GM12878 (cell line): ENCODE results near the gene ANKS4B. TPM values are rescaled to one million over a fixed set of nuclear protein-coding genes. Genes with fewer than 3 reads are reported as not detected.

Source experiments
- ATAC-seq: fragments of 200-7000 bp; cut with Tn5 transposase; 3 replicates; pipeline ENCODE4 v1.9.1; 2020; ENCODE audit warnings: mild to moderate bottlenecking, moderate library complexity
- BruUV-seq: library from RNA; stranded (reverse); fragments of 400-500 nt; replicated peaks from 2 replicates; lab custom pipeline; 2021; lab: Mats Ljungman, UMichigan
- CTCF ChIA-PET: fragments of 300-600 bp; sonication (Branson Sonifier 250); formaldehyde crosslinking; extraction: SDS; loops from one replicate; lab custom pipeline; 2021; ENCODE audit warnings: inconsistent platforms; lab: Yijun Ruan, JAX
- POLR2A ChIA-PET: fragments of 350-600 bp; formaldehyde crosslinking; extraction: SDS; loops from one replicate; lab custom pipeline; 2021; ENCODE audit warnings: inconsistent platforms; lab: Charles Lee
- RAD21 ChIA-PET: fragments of 300-600 bp; sonication (Branson Sonifier 250); formaldehyde crosslinking; loops from one replicate; lab custom pipeline; 2023; ENCODE audit warnings: antibody characterized with exemption; ENCODE audit not compliant: unreplicated experiment; lab: Charles Lee
- SMC1A ChIA-PET: fragments of 300-600 bp; sonication (Branson Sonifier 250); formaldehyde crosslinking; loops from one replicate; lab custom pipeline; 2023; ENCODE audit not compliant: unreplicated experiment, uncharacterized antibody; lab: Charles Lee
- DNase-seq: peaks from one replicate; pipeline ENCODE4 v3.0.0-alpha.2; 2011; ENCODE audit warnings: low read depth, low spot score
- FAIRE-seq: peaks from 3 replicates; lab custom pipeline; 2011; peaks lifted over from hg19 to GRCh38; lab: Jason Lieb, UNC
- H2AFZ ChIP-seq: 2 replicates; pipeline ENCODE4 v1.6.0; 2011; ENCODE audit warnings: low read depth, low read length, control low read depth; ENCODE audit not compliant: control insufficient read depth
- H3K27ac ChIP-seq: 2 replicates; pipeline ENCODE4 v1.5.1; 2011; ENCODE audit warnings: control low read depth; ENCODE audit not compliant: control insufficient read depth, insufficient read depth
- H3K27me3 ChIP-seq, 2 experiments: replicated peaks in 1 of 2; 2 replicates each; pipeline versions ENCODE4 v1.6.0 to v1.6.1; 2011; ENCODE audit warnings: low read length in 1 of 2; ENCODE audit not compliant: control insufficient read depth in 2 of 2, insufficient read depth in 2 of 2
- H3K36me3 ChIP-seq, 2 experiments: 2 replicates each; pipeline ENCODE4 v1.5.1; 2011; ENCODE audit warnings: low read length in 1 of 2; ENCODE audit not compliant: control insufficient read depth in 2 of 2, insufficient read depth in 2 of 2
- H3K4me1 ChIP-seq: 2 replicates; pipeline ENCODE4 v1.6.1; 2011; ENCODE audit warnings: mild to moderate bottlenecking, low read length, moderate library complexity, mixed read lengths; ENCODE audit not compliant: control insufficient read depth, insufficient read depth
- H3K4me2 ChIP-seq: 2 replicates; pipeline ENCODE4 v1.6.0; 2011; ENCODE audit warnings: control low read depth; ENCODE audit not compliant: control insufficient read depth, insufficient read depth
- H3K4me3 ChIP-seq: fragments of 200-600 bp; sonication (generic); 2 replicates; pipeline ENCODE4 v1.5.1; 2016
- H3K79me2 ChIP-seq: 2 replicates; pipeline ENCODE4 v1.6.0; 2011; ENCODE audit warnings: low read length; ENCODE audit not compliant: control insufficient read depth, insufficient read depth
- H3K9ac ChIP-seq: 2 replicates; pipeline ENCODE4 v1.8.0; 2011; ENCODE audit warnings: low read length, control low read depth, mixed read lengths; ENCODE audit not compliant: control insufficient read depth, insufficient read depth
- H3K9me3 ChIP-seq: replicated peaks from 3 replicates; pipeline ENCODE4 v1.5.1; 2011; ENCODE audit warnings: mild to moderate bottlenecking, low read length; ENCODE audit not compliant: control insufficient read depth, insufficient read depth
- H4K20me1 ChIP-seq: 2 replicates; pipeline ENCODE4 v1.6.0; 2011; ENCODE audit not compliant: control insufficient read depth, insufficient read depth
- CHD2 ChIP-seq: IDR thresholded peaks from 2 replicates; pipeline ENCODE4 v1.6.1; 2011; ENCODE audit warnings: low read depth, low read length, improper control_type of control experiment, borderline replicate concordance
- KDM1A ChIP-seq: fragments of 200-600 bp; sonication (generic); IDR thresholded peaks from 2 replicates; pipeline ENCODE4 v1.6.1; 2016; ENCODE audit warnings: borderline replicate concordance
- NFXL1 ChIP-seq: fragments of 450-650 bp; IDR thresholded peaks from 2 replicates; pipeline ENCODE4 v1.6.1; 2017; ENCODE audit warnings: antibody characterized with exemption, mild to moderate bottlenecking, borderline replicate concordance
- NFYA ChIP-seq: IDR thresholded peaks from 2 replicates; pipeline ENCODE4 v1.6.1; 2011; ENCODE audit warnings: low read depth, mild to moderate bottlenecking, low read length, improper control_type of control experiment, borderline replicate concordance
- RCOR1 ChIP-seq: conservative IDR thresholded peaks from 2 replicates; pipeline ENCODE4 v1.6.1; 2012; ENCODE audit warnings: low read depth, low read length, improper control_type of control experiment
- RFX5 ChIP-seq: IDR thresholded peaks from 2 replicates; pipeline ENCODE4 v1.6.1; 2011; ENCODE audit warnings: low read depth, low read length, improper control_type of control experiment
- TAF1 ChIP-seq: IDR thresholded peaks from 2 replicates; pipeline ENCODE4 v1.6.1; 2011; ENCODE audit warnings: mild to moderate bottlenecking, low read depth, low read length, borderline replicate concordance
- WRNIP1 ChIP-seq: IDR thresholded peaks from 2 replicates; pipeline ENCODE4 v1.6.1; 2011; ENCODE audit warnings: low read depth, low read length, improper control_type of control experiment, borderline replicate concordance
- ZBED1 ChIP-seq: IDR thresholded peaks from 2 replicates; pipeline ENCODE4 v1.6.1; 2016; ENCODE audit warnings: borderline replicate concordance
- WGBS: methylation state at CpG from one replicate; pipeline ENCODE4 v1.1.6; 2016; ENCODE audit warnings: low lambda C conversion rate; ENCODE audit not compliant: insufficient replicate concordance, insufficient coverage; ENCODE audit errors: missing lambda C conversion rate; 5-methylcytosine and 5-hydroxymethylcytosine counted together
- in situ Hi-C: fragments of 300-500 bp; cut with MboI; formaldehyde crosslinking; loops from 9 replicates; pipeline ENCODE4 v1.14.3; 2018; ENCODE audit warnings: mixed read lengths
- intact Hi-C: fragments of 100-400 bp; cut with micrococcal nuclease; formaldehyde crosslinking; loops from one replicate; pipeline ENCODE4 v1.14.2; 2022; ENCODE audit not compliant: unreplicated experiment
- polyA plus RNA-seq, 11 experiments: library from polyadenylated mRNA; depleted of rRNA in 4 of 11; unstranded in 6 of 11; stranded (reverse) in 5 of 11; fragments of >200 nt; fragmentation: Nextera tagmentation in 4 of 11; fragmentation: Illumina TruSeq in 1 of 11; extraction: Ambion mirVana in 4 of 11; extraction: Trizol in 1 of 11; gene quantifications; 1 replicate in 1 of 11; 2 replicates in 10 of 11; pipeline versions ENCODE4 v1.2.1 to v1.2.3, GENCODE V29; 2011 to 2016; ENCODE audit warnings: inconsistent platforms in 2 of 11, missing spikeins in 2 of 11, low read depth in 1 of 11
- total RNA-seq, 4 experiments: library from RNA; depleted of rRNA in 3 of 4; stranded (reverse); fragments of >200 nt in 3 of 4; fragmentation: Illumina TruSeq in 1 of 4; extraction: Trizol in 1 of 4; gene quantifications; 2 replicates each; pipeline versions ENCODE4 v1.2.1 to v1.2.3, GENCODE V29; 2013 to 2021
- TF ChIP-seq, protein P1 (sequence below): IDR thresholded peaks from 2 replicates; pipeline ENCODE4 v1.6.1; 2011; ENCODE audit warnings: borderline replicate concordance, low read depth, mild to moderate bottlenecking, moderate library complexity, low read length; ENCODE audit not compliant: insufficient read depth, poor library complexity, severe bottlenecking
- TF ChIP-seq, protein P2 (sequence below): fragments of 450-650 bp; IDR thresholded peaks from 2 replicates; pipeline ENCODE4 v1.6.1; 2017; ENCODE audit warnings: antibody characterized with exemption, mild to moderate bottlenecking, moderate library complexity

Gene ANKS4B
- total and polyA plus RNA-seq, 10 of the 15 experiments (the other 5 are each of a cell fraction or from before 2014, with no cell fraction given): 0.01 to 0.11 (median 0.05) TPM; not detected in 6

DNA sequence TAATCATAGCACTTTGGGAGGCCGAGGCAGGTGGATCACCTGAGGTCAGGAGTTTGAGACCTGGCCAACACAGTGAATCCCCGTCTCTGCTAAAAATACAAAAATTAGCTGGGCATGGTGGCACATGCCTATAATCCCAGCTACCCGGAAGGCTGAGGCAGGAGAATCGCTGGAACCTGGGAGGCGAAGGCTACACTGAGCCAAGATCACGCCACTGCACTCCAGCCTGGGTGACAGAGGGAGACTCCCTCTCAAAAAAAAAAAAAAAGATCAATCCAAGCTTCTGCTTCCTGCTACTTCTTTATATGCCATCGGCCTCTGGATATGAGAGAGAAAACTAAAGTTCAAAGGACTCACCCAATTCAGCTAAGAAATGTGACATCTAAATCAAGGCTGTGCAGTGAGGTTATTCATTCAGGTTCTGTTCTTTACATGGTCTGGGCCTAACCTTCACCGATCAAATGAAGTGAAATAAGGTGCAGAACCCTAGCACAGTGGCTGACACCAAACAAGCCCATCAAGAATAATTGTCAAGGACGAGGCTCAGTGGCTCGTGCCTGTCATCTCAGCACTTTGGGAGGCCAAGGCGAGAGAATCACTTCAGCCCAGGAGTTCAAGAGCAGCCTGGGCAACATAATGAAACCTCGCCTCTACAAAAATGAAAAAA is 47.7 kb upstream of the ANKS4B start:
- Histone ChIP-seq H3K27ac (no peak overlapping the region), H3K4me1 (peaks cover 6% of the 10 kb centered on the region), H3K79me2 (no peaks in the 10 kb centered on the region), H3K36me3 (peaks cover 7 to 9% of the 10 kb centered on the region in 2 experiments; a peak in 3 of 4 replicates), H4K20me1 (no peaks in the 10 kb centered on the region), H3K27me3 (no peaks in the 10 kb centered on the region), H2AFZ (no peak overlapping the region), H3K9ac (no peak overlapping the region), H3K4me2 (no peak overlapping the region), H3K9me3 (peaks cover 6% of the 10 kb centered on the region; the same call in 2 of the 3 replicates), H3K4me3 (no peak overlapping the region)
- ChIA-PET SMC1A (interaction anchor here (0.7 to 4.4 kb wide), 6 partner anchors 9 to 116 kb away, joined by 3 to 57 read pairs (median 4); partner anchors contain the start of gene LDAF1), CTCF (interaction anchor here (0.7 to 5.7 kb wide), 10 partner anchors 16 to 370 kb away, joined by 3 to 75 read pairs (median 4); partner anchors contain the start of gene CRYM), POLR2A (no interaction called here), RAD21 (interaction anchor here (1.4 to 4.9 kb wide), 2 partner anchors 32 to 115 kb away, joined by 3 to 62 read pairs; no protein-coding TSS in a partner anchor)
- in situ Hi-C loops (loop anchor here (5.0 kb wide), 2 partner anchors 92 to 372 kb away; partner anchors contain the start of gene CRYM), intact Hi-C loops (no loop called here)
- FAIRE-seq: no peak
- no peak for DNase-seq
- ATAC-seq: no peak
- 74% methylated on average over 12 of the region's 12 CpGs for WGBS
- no TSS peak for BruUV-seq
- TF ChIP-seq CHD2: no peak
- TF ChIP-seq NFXL1: no peak
- no peak for TF ChIP-seq KDM1A

DNA sequence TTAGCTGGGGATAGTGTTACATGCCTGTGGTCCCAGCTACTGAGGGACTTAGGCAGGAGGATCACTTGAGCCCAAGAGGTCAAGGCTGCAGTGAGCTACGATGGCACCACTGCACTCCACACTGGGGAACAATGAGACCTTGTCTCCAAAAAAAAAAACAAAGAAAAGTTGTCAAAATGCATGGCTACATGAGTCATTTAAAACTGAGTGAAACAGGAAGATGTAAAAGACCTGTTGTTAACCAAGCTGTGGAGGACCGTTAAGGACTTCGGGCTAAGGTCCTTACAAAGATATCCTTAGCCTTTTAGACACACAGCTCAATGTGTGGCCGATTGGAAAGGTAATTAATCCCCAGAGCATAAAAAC is 47.2 kb upstream of the ANKS4B start:
- no peak for FAIRE-seq
- Histone ChIP-seq H4K20me1 (no peaks in the 10 kb centered on the region), H2AFZ (no peak overlapping the region), H3K36me3 (peaks cover 5% of the 10 kb centered on the region in 2 experiments; a peak in 3 of 4 replicates), H3K27ac (no peak overlapping the region), H3K79me2 (no peaks in the 10 kb centered on the region), H3K4me3 (no peak overlapping the region), H3K4me2 (no peak overlapping the region), H3K27me3 (no peaks in the 10 kb centered on the region), H3K4me1 (peaks cover 6% of the 10 kb centered on the region), H3K9me3 (peaks cover 6% of the 10 kb centered on the region; the same call in 2 of the 3 replicates), H3K9ac (no peak overlapping the region)
- no peak for ATAC-seq
- POLR2A ChIA-PET: no interaction called here
- no TSS peak for BruUV-seq
- CTCF ChIA-PET: interaction anchor here (0.7 to 5.7 kb wide), 11 partner anchors 16 to 1496 kb away, joined by 3 to 75 read pairs (median 4); partner anchors contain the start of gene CRYM
- in situ Hi-C loops: loop anchor here (5.0 kb wide), 2 partner anchors 91 to 371 kb away; partner anchors contain the start of gene CRYM
- intact Hi-C loops: no loop called here
- no peak for DNase-seq
- SMC1A ChIA-PET: interaction anchor here (0.6 to 4.4 kb wide), 7 partner anchors 10 to 1132 kb away, joined by 3 to 57 read pairs (median 4); partner anchors contain the start of gene LDAF1
- RAD21 ChIA-PET: interaction anchor here (1.4 to 4.9 kb wide), 3 partner anchors 33 to 115 kb away, joined by 3 to 62 read pairs (median 3); no protein-coding TSS in a partner anchor
- 86% methylated on average over 4 of the region's 4 CpGs for WGBS
- TF ChIP-seq, protein P1, sequence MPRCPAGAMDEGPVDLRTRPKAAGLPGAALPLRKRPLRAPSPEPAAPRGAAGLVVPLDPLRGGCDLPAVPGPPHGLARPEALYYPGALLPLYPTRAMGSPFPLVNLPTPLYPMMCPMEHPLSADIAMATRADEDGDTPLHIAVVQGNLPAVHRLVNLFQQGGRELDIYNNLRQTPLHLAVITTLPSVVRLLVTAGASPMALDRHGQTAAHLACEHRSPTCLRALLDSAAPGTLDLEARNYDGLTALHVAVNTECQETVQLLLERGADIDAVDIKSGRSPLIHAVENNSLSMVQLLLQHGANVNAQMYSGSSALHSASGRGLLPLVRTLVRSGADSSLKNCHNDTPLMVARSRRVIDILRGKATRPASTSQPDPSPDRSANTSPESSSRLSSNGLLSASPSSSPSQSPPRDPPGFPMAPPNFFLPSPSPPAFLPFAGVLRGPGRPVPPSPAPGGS: no peak
- no peak for TF ChIP-seq NFYA
- no peak for TF ChIP-seq ZBED1
- no peak for TF ChIP-seq RCOR1
- no peak for TF ChIP-seq TAF1
- TF ChIP-seq, protein P2, sequence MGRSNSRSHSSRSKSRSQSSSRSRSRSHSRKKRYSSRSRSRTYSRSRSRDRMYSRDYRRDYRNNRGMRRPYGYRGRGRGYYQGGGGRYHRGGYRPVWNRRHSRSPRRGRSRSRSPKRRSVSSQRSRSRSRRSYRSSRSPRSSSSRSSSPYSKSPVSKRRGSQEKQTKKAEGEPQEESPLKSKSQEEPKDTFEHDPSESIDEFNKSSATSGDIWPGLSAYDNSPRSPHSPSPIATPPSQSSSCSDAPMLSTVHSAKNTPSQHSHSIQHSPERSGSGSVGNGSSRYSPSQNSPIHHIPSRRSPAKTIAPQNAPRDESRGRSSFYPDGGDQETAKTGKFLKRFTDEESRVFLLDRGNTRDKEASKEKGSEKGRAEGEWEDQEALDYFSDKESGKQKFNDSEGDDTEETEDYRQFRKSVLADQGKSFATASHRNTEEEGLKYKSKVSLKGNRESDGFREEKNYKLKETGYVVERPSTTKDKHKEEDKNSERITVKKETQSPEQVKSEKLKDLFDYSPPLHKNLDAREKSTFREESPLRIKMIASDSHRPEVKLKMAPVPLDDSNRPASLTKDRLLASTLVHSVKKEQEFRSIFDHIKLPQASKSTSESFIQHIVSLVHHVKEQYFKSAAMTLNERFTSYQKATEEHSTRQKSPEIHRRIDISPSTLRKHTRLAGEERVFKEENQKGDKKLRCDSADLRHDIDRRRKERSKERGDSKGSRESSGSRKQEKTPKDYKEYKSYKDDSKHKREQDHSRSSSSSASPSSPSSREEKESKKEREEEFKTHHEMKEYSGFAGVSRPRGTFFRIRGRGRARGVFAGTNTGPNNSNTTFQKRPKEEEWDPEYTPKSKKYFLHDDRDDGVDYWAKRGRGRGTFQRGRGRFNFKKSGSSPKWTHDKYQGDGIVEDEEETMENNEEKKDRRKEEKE: no peak
- no peak for TF ChIP-seq RFX5
- no peak for TF ChIP-seq WRNIP1
